Right lobe of liver (tissue), 6 donors: ENCODE measurements around the gene BMS1. TPM values are rescaled to one million over a fixed set of nuclear protein-coding genes. Genes with fewer than 3 reads are reported as not detected.
"Not testable (repeated sequence)": the region's sequence is repeated elsewhere in the genome, so short reads cannot be mapped to it uniquely, and the experiment has no call there.

Experiments
- ATAC-seq, 4 donors: fragments of 200-7000 bp; cut with Tn5 transposase; one replicate each; pipeline ENCODE4 v1.9.1; 2020; ENCODE audit warnings: mild to moderate bottlenecking in 4 of 4, moderate library complexity in 4 of 4
- DNase-seq, 3 donors: peaks; one replicate each; pipeline ENCODE4 v3.0.0-alpha.2; 2020
- H3K27ac ChIP-seq, 3 donors: fragments of 200-600 bp; one replicate each; pipeline ENCODE4 v1.8.0; 2022
- H3K27me3 ChIP-seq, 2 donors: fragments of 200-600 bp; one replicate each; pipeline ENCODE4 v1.8.0; 2022
- H3K36me3 ChIP-seq, 4 donors: fragments of 200-600 bp; sonication (generic) in 1 of 4; one replicate each; pipeline versions ENCODE4 v1.5.1 to v1.8.0; 2017 to 2022; ENCODE audit warnings: control low read depth in 1 of 4
- H3K4me1 ChIP-seq, 4 donors: fragments of 200-600 bp; sonication (generic) in 1 of 4; one replicate each; pipeline versions ENCODE4 v1.5.1 to v1.8.0; 2017 to 2022; ENCODE audit warnings: control low read depth in 1 of 4
- H3K4me3 ChIP-seq, 3 donors: fragments of 200-600 bp; one replicate each; pipeline ENCODE4 v1.8.0; 2022
- H3K9me3 ChIP-seq, 4 donors: fragments of 200-600 bp; sonication (generic) in 1 of 4; one replicate each; pipeline versions ENCODE4 v1.5.1 to v1.8.0; 2017 to 2022; ENCODE audit warnings: control low read depth in 1 of 4
- CTCF ChIP-seq, 4 donors: fragments of 200-600 bp in 3 of 4; fragments of 450-650 bp in 1 of 4; IDR thresholded peaks; one replicate each; pipeline versions ENCODE4 v1.5.1 to v1.8.0; 2016 to 2022; ENCODE audit warnings: antibody characterized with exemption in 4 of 4, mild to moderate bottlenecking in 2 of 4
- POLR2A ChIP-seq: fragments of 450-650 bp; IDR thresholded peaks from one replicate; pipeline ENCODE4 v1.6.1; 2017; ENCODE audit warnings: antibody characterized with exemption, mild to moderate bottlenecking
- WGBS: methylation state at CpG from one replicate; pipeline ENCODE4 v1.1.6; 2018; ENCODE audit warnings: low coverage, low lambda C conversion rate; ENCODE audit not compliant: insufficient coverage; ENCODE audit errors: missing lambda C conversion rate; 5-methylcytosine and 5-hydroxymethylcytosine counted together
- intact Hi-C, 2 donors: fragments of 100-400 bp; cut with DNase I; formaldehyde crosslinking; loops; one replicate each; pipeline versions ENCODE4 v1.11.2 to v1.14.1; 2022
- total RNA-seq, 6 experiments: library from RNA; depleted of rRNA in 2 of 6; stranded (reverse); fragments of >200 nt in 2 of 6; fragmentation: NEBNext Ultra II Directional in 3 of 6; extraction: Animal tissue kit (Norgen Biotek cat#: 25700) in 3 of 6; gene quantifications; one replicate each; pipeline versions ENCODE4 v1.1.0 to v1.2.4, GENCODE V29; 2016 to 2023
- donor health status: DM: no; HTN: yes; CAD: no.
- donor health status: DM: no; HTN: no; CAD: no.
- donor health status: DM: no; HTN: no; CAD: no.
- donor health status: DM: no; HTN: yes; CAD: no.
- donor health status: DM: no; HTN: yes; CAD: no.

The BMS1 gene
- total RNA-seq, 6 experiments from 2014 or later = 4.1 to 8.3 (median 5.8) TPM

- DNase-seq (no peak), ATAC-seq (no peak)
- no peak for TF ChIP-seq CTCF (IDR thresholded peaks at IDR 0.05)
- TF ChIP-seq POLR2A = no peak
- intact Hi-C loops = no loop called here
- Histone ChIP-seq H3K9me3 (no peaks in the 10 kb centered on the region), H3K27ac (no peak overlapping the region), H3K4me1 (no peaks in the 10 kb centered on the region), H3K4me3 (no peak overlapping the region), H3K36me3 (no peaks in the 10 kb centered on the region), H3K27me3 (no peaks in the 10 kb centered on the region)
- 8% methylated on average over 2 of the region's 4 CpGs for WGBS
Observed at GRCh38 chr10:42850931-42851330, 68.3 kb downstream of the BMS1 start.

GRCh38 chr10:42859256-42859655 lies 76.7 kb downstream of the BMS1 start:
- Histone ChIP-seq H3K4me1 (no peaks in the 10 kb centered on the region), H3K4me3 (no peak overlapping the region), H3K9me3 (no peaks in the 10 kb centered on the region), H3K27ac (no peak overlapping the region), H3K27me3 (peaks cover 0 to 11% of the 10 kb centered on the region in 2 donors), H3K36me3 (no peaks in the 10 kb centered on the region)
- TF ChIP-seq CTCF (IDR thresholded peaks at IDR 0.05) (no peak), POLR2A (no peak)
- intact Hi-C loops = no loop called here
- no peak for ATAC-seq
- no peak for DNase-seq
- WGBS = 55% methylated on average over 12 of the region's 15 CpGs

- DNase-seq, H3K27ac ChIP-seq, ATAC-seq, H3K9me3 ChIP-seq, H3K36me3 ChIP-seq, intact Hi-C loops, H3K4me3 ChIP-seq, H3K4me1 ChIP-seq: not testable (repeated sequence)
- WGBS = 66% methylated on average over 5 of the region's 11 CpGs
- H3K27me3 ChIP-seq = peaks cover 0 to 13% of the 10 kb centered on the region in 2 donors
Observed at GRCh38 chr10:42860016-42860415, 77.4 kb downstream of the BMS1 start.

GRCh38 chr10:42862801-42863200 lies 80.2 kb downstream of the BMS1 start:
- ATAC-seq, DNase-seq, H3K4me1 ChIP-seq, H3K4me3 ChIP-seq, H3K9me3 ChIP-seq, H3K36me3 ChIP-seq, H3K27ac ChIP-seq, intact Hi-C loops: not testable (repeated sequence)
- peaks cover 0 to 16% of the 10 kb centered on the region in 2 donors for H3K27me3 ChIP-seq
- WGBS = 32% methylated on average over 4 of the region's 6 CpGs

GRCh38 chr10:42864575-42864974 lies 82.0 kb downstream of the BMS1 start:
- Histone ChIP-seq H3K4me1 (peaks cover 0 to 6% (median 0%) of the 10 kb centered on the region in 4 donors), H3K27ac (no peak overlapping the region), H3K4me3 (no peak overlapping the region), H3K9me3 (no peaks in the 10 kb centered on the region), H3K27me3 (peaks cover 0 to 16% of the 10 kb centered on the region in 2 donors), H3K36me3 (no peaks in the 10 kb centered on the region)
- 0% methylated on average over 4 of the region's 8 CpGs for WGBS
- intact Hi-C loops = no loop called here
- no peak for DNase-seq
- TF ChIP-seq CTCF (IDR thresholded peaks at IDR 0.05) (peak in 3 of 4 donors; percentile 19 to 28 (median 21)), POLR2A (no peak)
- no peak for ATAC-seq

- ATAC-seq (no peak), DNase-seq (no peak)
- TF ChIP-seq CTCF (IDR thresholded peaks at IDR 0.05) = no peak
- no peak for TF ChIP-seq POLR2A
- Histone ChIP-seq H3K36me3 (no peaks in the 10 kb centered on the region), H3K4me3 (no peak overlapping the region), H3K4me1 (peaks cover 0 to 6% (median 0%) of the 10 kb centered on the region in 4 donors), H3K27me3 (peaks cover 0 to 16% of the 10 kb centered on the region in 2 donors), H3K27ac (no peak overlapping the region), H3K9me3 (no peaks in the 10 kb centered on the region)
- intact Hi-C loops = no loop called here
- 35% methylated on average over 4 of the region's 18 CpGs for WGBS
Observed at GRCh38 chr10:42865716-42866114, 83.1 kb downstream of the BMS1 start.
